Activated CD4-positive, alpha-beta T cell treated with anti-CD3 and anti-CD28 coated beads for 24 hours (primary cell): Measurements from ENCODE around the gene GTF3C2.
A peak's percentile ranks its signal among the peaks of the same experiment; 100 is the strongest.
"Not testable (repeated sequence)": the region's sequence is repeated elsewhere in the genome, so short reads cannot be mapped to it uniquely, and the experiment has no call there.

Experiments used
- DNase-seq, 2 donors: peaks; one replicate each; pipeline ENCODE4 v3.0.0-alpha.2; 2020; ENCODE audit warnings: low read depth in 2 of 2

Gene GTF3C2

DNA sequence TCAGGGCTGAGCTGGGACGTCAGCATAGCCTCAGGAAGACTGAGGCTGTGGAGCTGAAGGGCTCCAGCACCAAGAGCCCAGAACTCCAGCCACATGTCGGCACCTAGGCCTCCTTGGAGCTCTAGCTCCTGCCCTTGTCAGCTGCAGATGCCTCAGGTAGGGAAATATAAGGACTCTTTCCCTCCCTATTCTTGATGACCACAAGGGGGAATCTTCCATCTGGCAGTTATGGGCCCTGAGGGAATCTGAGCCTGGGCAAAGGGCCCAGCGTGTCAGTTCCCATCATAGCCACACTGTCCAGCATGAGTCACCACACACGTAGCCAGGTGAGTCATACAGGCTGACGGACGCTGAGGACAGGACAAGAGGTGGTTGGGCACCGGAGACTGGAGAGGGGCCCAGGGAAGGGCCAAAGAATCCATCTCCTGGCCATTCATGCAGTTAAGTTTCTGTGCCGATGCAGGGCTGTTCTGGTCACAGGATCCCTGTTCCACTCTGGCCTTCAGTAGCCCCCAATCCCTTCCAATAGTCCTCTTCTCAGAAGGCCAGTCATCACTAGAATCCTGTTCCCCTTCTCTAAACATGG, 35.5 kb downstream of the GTF3C2 start:
- DNase-seq, result no peak

DNA sequence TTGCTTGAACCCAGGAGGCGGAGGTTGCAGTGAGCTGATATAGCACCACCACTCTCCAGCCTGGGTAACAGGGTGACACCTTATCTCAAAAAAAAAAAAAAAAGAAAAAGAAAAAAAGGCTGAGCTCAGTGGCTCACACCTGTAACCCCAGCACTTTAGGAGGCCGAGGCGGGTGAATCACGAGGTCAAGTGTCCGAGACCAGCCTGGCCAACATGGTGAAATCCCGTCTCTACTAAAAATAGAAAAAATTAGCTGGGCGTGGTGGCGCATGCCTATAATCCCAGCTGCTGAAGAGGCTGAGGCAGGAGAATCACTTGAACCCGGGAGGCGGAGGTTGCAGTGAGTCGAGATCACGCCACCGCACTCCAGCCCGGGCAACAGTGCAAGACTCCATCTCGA, 36.7 kb downstream of the GTF3C2 start:
- not testable (repeated sequence) for DNase-seq

- DNase-seq, result no peak
Measured at GRCh38 chr2:27316655-27317412, 39.7 kb downstream of the GTF3C2 start.

DNA sequence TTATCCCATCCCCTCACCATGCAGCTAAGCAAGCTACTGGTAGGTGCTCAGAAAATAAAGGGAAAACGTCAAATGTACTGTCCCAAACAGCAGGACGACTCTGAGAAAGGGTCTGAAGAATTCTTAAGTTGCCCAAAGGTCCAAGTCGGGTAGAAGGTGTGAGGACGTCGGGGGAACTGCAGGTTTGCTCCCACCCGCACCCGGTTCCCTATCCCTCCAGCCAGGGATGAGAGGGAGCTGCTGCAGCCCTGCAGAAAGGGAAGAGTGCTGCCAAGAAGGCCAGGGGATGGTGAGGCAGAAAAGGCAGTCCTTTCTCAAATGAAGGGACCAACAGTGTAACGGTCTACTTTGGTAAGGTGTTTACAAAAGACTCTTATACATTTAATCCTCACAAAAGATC, 41.4 kb downstream of the GTF3C2 start:
- no peak for DNase-seq

DNA sequence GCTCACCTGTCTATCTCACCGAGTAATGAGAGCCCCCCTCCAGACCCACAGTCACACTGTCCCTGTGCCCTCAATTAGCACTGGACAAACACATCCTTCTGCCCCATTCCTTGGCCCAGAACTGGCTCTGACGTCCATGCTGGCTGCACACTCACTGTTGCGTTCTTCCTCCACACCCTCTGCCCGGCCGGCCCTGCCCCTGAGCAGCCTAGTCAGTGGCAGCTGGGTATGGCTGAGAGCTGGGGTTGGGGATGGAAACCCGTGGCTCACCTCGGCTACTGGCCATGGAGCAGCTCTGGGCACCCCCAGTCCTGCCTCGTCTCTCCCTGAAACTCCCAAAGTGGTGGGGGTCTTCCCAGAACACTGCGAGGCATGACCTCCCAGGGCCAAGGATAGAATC, 41.9 kb downstream of the GTF3C2 start:
- no peak for DNase-seq

DNA sequence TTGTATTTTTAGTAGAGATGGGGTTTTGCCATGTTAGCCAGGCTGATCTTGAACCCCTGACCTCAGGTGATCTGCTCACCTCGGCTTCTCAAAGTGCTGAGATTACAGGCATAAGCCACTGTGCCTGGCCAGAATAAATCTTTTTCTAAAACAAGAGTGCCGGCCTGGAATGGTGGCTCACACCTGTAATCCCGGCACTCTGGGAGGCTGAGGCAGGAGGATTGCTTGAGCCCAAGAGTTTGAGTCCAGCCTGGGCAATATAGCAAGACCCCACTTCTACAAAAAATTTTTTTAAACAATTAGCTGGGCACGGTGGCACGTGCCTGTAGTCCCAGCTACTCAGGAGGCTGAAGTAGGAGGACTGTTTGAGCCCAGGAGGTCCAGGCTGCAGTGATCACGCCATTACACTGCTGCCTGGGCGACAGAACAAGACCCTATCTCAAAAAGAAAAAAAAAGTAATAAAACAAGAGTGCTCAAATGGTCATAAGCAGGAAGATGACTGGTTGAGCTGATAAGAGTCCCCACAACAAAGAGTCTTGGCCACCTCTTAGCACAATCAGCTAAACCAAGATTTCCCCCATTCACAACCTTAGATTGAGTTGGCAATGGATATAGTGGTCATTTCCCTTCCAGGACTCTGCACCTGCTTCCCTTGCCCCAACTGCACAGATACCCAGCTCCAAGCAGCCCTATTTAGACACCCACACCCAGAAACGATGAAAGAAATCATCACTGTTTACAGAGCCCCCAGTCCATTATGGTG, 42.5 kb downstream of the GTF3C2 start:
- DNase-seq, result no peak

DNA sequence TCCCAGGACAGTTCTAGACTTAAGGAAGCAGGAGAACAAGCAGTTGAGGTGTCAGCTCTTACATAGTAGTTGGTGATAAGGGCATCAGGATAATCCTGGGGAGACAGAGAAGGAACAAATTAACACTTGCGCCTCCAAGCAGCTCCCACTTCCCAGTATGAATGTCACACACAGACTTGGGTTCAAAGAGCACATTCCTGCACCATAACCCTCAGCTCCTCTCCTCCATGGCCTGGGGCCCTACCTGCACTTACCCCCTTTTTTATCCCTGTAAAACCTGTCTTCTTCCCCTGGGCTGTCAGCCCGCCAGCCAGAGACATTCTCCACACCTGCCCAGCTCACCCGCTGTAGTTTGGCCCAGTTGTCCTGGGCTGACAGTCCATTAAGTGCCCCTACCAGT, 44.4 kb downstream of the GTF3C2 start:
- DNase-seq, result no peak

DNA sequence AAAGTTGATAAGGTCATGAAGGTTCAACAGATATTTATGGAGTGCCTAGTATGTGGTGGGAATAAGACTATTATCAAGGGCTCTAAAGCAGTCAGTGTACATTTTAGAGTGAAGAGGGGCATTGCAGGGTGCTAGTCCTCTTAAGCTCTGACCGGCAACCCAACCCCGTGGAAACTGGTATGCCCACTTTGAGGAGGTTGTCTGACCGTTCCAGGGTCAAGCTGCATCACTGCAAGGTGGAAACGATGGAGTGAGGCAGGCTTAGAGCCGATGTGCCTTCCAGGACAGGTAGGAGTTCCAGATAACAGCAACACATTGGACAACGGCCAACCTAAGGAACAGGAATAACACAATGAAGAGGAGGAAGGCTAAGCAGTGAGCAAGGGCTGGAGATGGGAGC, 46.9 kb downstream of the GTF3C2 start:
- no peak for DNase-seq

DNA sequence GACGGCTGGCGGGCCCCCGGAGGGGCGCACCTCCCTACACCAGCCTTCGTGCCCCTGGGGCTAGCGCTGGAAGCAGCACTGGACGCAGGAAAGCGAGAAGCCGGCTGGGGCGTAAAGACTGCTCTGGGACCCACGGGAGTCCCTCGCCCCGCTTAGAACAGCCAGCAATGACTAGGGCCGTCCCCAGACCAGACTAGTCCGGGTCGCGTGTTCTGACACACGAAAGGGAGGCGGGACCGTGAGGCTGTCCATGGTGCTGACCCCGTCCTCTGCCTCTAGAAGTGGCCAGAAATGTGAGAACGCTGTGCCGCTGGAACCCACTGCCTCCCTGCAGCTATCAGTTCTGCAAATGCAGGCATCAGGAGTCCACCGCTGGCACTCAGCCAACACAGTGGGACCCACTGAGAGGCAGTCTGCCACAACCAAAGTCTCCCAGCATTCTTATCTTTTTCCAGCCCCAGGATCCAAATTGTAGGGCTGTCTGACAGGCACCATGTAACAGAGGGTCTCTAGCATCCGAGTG, 48.1 kb downstream of the GTF3C2 start, which contains the start of gene UCN:
Gene UCN, minus strand, starts transcription at position 87 of the 523 bp plus-strand sequence. CDS start 550 bp downstream, outside the sequence.
- no peak for DNase-seq

DNA sequence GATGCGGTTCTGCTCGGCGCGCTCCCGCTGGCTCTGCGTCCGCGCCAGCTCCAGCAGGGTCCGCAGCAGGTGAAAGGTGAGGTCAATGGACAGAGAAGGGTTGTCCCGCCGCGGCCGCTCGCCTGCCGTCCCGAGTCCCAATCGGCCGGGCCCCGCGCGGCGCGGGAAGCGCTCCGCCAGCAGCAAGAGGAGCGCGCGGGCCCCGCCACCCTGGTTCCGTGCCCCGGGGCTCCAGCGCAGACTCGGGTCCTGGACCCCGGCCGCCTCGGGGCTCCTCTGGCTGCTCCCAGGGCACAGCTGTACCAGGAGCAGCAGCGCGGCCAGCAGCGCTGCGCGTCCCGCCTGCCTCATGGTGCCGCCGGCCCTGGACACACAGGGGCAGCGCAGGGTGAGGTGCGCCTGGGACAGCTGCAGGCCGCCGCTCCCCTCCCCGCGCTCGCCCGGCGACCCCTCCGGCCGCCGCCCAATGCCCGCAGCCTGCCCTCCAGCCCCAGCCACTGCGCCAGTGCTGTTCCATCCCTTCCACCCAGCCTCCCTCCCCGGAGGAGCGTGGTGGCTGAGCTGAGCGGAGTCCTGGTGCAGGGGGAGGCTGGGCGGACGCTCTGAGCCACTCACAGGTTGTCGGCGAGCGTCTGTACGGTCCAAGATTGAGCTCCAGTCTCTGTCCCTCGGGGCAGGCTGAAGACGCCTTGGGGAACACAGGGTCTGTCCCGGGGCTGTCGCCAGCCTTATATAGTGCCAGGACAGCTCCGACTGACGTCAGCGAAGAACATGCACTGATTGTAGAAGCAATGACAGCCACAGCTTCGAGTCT, 48.8 kb downstream of the GTF3C2 start:
- no peak for DNase-seq

DNA sequence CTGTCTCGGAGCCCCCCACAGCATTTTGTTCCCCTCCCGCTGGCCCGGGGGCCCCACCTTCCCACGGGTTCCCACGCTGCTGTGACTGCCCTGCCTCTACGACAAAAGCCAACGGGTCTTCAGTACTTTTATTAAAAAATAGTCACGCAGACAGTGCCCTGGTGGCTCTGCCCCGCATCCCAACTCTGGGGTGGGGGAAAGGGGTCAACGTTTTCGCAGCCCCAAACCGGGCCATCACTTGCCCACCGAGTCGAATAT, 49.3 kb downstream of the GTF3C2 start:
- DNase-seq, result no peak

- peak in 1 of 2 donors; percentile 19 for DNase-seq
Measured at GRCh38 chr2:27306573-27307286, 49.8 kb downstream of the GTF3C2 start.

- DNase-seq, result no peak
Measured at GRCh38 chr2:27306136-27306535, 50.4 kb downstream of the GTF3C2 start.

DNA sequence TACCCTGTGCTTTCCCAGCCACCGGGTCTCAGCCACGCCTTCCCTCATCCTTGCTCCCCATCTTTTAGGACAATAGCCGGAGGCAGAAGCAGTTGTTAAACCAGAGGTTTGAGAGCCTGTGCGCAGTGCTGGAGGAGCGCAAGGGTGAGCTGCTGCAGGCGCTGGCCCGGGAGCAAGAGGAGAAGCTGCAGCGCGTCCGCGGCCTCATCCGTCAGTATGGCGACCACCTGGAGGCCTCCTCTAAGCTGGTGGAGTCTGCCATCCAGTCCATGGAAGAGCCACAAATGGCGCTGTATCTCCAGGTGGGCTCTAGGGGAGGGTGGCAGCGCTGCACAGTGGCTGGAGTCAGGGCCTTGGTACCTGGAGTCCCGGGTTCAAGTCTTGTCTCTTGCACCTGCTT, 51.0 kb downstream of the GTF3C2 start:
- no peak for DNase-seq

DNA sequence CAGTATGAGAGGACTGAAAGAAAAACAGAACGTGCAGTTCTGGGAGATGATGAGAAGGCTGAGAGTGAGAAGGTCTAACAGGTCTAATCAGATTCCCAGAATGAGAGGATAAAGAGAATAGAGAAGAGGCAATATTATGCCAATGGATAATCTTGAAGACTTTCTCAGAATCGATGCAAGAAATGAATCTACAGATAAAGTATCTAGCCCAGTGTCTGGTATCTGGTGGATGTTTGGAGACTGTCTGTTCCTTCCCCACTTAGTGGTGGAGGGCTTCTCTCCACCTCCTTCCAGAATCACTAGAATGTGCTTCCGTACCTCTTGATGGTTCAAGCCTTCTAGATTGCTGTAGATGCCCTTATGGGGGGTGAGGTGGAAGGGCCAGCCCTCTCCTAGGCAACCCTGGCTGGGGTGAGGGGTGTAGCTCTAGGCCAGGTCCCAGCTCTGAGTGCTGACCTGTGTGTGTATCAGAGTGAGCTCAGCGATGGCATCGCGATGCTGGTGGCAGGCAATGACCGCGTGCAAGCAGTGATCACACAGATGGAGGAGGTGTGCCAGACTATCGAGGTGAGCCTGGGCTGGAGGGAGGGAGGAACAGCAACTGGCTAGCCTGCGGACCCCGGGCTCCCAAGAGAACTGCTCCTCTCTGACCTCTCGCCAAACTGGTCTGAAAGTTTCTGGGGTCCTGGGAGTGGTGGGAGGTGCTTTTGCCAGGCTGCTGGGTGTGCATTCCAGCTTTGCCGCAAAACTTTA, 51.9 kb downstream of the GTF3C2 start:
- no peak for DNase-seq

DNA sequence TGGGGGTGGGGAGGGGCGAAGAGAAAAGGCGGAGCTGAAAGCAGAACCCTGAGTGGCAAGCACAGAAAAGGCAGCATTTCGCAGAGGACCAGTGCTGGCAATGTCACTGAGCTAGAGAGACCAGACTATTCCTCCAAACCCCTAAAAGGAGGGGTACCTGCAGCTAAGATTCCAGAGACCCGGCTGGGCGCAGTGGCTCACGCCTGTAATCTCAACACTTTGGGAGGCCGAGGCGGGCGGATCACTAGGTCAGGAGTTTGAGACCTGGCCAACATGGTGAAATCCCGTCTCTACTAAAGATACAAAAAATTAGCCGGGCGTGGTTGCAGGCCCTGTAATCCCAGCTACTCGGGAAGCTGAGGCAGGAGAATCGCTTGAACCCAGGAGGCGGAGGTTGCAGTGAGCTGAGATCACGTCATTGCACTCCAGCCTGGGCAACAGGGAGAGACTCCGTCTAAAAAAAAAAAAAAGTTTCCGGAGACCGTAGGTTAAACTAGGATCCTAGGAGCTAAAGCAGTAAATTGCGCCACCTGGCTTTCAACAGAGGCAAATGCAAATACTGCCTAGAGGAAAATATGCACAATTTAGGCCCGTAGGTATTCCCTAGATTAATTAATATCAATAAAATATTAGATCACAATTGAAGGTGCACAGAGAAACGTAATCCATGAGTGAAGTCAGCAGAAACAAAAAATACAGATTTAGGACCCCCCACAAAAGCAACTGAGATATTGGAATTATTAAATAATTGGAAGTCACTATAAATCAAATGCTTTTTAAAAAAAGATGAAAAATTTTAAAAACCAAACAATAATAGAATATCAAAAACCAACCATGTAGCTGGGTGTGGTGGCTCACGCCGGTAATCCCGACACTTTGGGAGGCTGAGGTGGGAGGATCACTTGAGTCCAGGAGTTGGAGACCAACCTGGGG, 53.2 kb downstream of the GTF3C2 start:
- DNase-seq, result peak in 1 of 2 donors; percentile 25

GRCh38 chr2:27300606-27301005, 56.0 kb downstream of the GTF3C2 start:
- not testable (repeated sequence) for DNase-seq

DNA sequence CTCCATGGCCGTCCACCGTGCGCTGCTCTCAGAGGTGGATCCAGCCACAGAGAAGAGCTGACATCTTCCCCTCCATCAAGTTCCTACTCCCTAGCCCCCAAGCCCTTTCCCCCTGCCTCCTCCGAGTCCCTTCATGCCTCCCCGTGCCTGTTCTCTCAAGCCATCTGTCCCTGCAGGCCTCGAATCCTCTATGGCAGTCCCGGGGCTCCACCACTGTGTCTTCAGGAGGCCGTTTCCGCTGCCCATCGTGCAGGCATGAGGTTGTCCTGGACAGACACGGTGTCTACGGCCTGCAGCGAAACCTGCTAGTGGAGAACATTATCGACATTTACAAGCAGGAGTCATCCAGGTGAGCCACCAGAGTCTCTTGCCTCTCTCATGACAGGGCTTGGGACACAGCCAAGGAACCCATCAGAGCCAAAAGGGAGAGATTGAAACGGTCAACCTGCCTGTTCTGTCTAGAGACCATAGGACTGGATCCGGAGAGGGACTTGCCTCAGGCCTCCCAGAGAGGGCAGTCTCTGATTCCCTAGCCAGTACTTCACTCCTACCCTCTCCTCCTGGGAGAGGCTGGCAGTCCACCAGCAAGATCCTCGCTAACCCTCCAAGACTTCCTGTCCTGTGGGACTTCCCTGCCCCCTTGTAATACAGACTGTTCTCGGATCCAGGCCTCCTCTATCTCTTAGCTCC, 58.0 kb downstream of the GTF3C2 start:
- no peak for DNase-seq

DNA sequence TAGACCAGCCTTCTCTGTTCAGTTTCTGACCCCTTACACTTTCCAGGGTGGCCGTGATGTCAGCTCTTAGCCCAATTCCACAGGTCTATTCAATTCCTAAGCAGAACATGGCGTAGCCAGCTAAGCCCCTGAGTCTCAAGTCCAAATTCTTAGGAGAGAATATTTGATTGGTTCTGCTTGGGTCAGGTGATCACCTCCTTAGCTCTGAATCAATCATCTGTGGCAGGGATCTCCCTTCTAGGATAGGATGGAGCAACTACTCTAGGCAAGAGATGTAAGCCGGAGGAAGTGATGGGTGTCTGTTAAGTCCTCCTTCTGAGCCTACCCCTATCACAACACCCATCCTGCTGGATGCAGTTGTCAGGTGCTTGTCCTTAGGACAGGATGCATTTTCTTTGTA, 59.4 kb downstream of the GTF3C2 start:
- DNase-seq, result no peak
